ENCODE measurements around the gene DECR2.
"Not testable (repeated sequence)": the region's sequence is repeated elsewhere in the genome, so short reads cannot be mapped to it uniquely, and the experiment has no call there.

Gene DECR2

GRCh38 chr16:401468-402348 is at the start of gene DECR2:
Gene DECR2, plus strand, starts transcription at chr16:401885. Its CDS starts 79 bp downstream, at chr16:401964.
- DNase-seq: peak; percentile 100
- ATAC-seq: peak; percentile 85

DNA sequence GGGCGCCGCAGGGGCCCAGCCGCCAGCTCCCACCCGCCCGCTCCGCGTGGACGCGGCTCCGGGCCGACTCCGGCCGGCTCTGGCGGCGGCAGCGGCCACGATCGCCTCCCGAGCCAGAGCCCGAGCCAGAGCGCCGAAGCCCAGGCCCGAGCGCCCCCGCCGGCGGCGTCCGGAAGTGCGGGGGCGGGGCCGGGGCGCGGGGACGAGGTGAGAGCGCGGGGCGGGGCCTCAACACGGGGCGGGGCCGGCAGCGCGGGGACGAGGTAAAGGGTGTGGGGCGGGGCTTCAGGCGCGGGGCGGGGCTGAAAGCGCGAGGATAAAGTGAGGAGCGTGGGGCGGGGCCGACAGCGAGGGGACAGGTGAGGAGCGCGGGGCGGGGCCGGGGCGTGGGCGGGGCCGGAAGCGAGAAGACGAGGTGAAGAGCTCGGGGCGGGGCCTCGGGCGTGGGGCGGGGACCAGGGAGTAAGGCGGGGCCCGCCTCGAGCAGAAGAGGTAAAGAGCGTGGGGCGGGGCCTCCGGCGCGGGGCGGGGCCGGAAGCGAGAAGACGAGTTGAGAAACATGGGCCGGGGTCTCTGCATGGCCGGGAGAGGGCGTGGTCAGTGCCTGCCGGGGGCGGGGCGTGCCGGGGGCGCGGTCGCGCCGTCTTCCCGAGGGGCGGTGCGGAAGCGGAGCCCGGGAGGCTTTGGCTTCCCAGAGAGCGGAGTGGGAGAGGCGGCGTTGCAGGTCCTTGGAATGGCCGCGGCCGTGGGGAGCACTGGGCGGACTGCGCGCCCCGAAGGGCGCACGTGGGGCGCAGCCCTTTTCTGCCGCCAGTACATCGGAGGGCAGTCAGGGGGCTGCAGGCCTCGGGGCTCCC is 48.9 kb upstream of the DECR2 start, which contains the start of gene AXIN1:
TSS of gene AXIN1 (minus strand) at position 177 of the 857 bp plus-strand sequence. CDS start 5,698 bp downstream, outside the sequence.
- DNase-seq (peak; percentile 100), ATAC-seq (peak; percentile 83)

- no peak for DNase-seq
- no peak for ATAC-seq
Measured at GRCh38 chr16:353404-354290, 48.0 kb upstream of the DECR2 start.

DNA sequence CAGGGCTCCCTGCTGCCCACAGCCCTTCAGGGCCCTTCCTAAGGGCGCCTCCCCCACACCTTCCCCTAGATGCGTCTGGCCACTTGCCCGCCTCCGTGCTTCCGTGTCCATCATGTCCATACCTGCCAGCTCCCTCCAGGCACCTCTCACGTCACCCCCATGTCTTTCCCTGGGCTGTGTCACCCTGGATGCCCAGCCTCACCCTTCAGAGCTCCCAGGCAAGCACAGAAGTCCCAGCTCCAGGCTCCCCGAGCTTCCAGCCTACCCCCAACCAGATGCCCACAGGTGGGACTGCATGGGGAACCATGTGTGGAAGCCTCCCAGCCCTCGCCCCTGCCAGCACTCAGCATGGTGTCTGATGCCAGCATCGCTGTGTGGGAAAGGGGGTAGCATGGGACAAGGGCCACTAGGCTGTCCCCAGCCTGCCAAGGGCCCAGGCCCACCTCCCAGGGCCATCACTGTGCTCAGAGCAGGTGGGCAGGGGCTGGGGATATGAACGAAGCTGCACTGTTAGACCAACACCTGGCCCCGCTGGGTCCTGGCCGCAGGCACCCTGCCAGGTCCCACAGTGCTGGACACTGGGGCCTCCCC is 47.3 kb upstream of the DECR2 start:
- ATAC-seq (no peak), DNase-seq (no peak)

GRCh38 chr16:354971-355461 is 46.7 kb upstream of the DECR2 start:
- ATAC-seq (no peak), DNase-seq (peak; percentile 36)

DNA sequence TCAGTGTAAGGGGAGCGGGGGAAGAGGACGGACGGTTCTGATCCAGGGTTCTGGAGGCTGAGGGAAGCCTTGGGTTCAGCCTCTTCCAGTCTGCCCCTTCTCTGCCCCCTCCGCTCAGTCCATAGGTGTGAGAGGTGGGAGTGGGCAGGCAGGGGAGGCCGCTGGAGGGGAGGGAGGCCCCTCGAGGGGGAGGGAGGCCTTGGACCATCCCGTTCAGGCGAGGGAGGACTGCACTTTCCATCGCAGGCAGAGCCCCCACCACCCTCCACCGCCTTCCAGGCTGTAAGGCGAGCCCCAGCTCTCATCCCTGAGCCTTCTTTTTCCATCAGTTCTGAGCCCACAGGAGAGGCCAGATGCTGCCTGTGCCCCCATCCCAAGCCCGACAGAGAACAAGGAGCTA is 44.9 kb upstream of the DECR2 start:
- no peak for ATAC-seq
- no peak for DNase-seq

GRCh38 chr16:359067-359763 is 42.5 kb upstream of the DECR2 start:
- no peak for ATAC-seq
- no peak for DNase-seq

DNA sequence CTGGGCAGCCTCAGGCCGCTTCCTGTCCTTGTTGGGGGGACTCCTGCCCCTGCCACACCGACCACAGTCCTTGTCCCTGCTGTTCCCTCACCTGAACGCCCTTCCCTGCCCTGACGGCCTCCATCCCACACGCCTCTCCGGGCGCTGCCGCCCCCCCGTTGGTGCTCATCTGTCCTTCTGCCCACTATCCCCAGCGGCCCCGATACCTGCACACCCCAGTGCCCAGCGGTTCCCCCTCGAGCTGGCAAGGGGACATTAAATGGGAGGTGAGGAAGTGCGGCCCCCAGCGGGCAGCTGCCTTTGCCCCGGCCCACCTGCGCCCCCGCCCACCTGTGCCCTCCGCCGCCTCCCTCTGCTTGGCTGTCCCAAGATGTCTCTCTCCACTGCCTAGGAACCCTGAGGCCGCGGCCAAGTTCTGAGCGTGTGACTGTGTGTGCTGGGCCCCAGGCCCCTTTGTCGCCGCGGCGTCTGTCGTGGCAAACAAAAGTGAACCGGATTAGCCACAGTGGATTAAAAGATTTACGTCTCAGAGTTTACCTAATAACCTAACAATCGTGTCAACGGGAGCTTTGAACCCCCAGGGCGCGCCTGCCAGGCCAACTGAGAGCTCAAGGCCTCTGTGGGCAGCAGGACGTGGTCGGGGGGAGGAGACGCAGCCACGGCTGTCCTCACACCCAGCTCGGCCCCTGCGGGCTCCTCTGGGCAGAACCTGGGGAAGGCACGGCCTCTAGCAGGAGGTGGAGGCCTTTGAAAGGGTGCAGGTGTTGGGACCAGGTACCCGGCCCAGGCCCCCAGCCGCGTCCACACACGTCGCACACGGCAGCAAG is 41.6 kb upstream of the DECR2 start:
- ATAC-seq: no peak
- no peak for DNase-seq

- DNase-seq: no peak
- ATAC-seq: no peak
Measured at GRCh38 chr16:360698-361336, 40.9 kb upstream of the DECR2 start.

- no peak for DNase-seq
Measured at GRCh38 chr16:361341-361871, 40.3 kb upstream of the DECR2 start.

DNA sequence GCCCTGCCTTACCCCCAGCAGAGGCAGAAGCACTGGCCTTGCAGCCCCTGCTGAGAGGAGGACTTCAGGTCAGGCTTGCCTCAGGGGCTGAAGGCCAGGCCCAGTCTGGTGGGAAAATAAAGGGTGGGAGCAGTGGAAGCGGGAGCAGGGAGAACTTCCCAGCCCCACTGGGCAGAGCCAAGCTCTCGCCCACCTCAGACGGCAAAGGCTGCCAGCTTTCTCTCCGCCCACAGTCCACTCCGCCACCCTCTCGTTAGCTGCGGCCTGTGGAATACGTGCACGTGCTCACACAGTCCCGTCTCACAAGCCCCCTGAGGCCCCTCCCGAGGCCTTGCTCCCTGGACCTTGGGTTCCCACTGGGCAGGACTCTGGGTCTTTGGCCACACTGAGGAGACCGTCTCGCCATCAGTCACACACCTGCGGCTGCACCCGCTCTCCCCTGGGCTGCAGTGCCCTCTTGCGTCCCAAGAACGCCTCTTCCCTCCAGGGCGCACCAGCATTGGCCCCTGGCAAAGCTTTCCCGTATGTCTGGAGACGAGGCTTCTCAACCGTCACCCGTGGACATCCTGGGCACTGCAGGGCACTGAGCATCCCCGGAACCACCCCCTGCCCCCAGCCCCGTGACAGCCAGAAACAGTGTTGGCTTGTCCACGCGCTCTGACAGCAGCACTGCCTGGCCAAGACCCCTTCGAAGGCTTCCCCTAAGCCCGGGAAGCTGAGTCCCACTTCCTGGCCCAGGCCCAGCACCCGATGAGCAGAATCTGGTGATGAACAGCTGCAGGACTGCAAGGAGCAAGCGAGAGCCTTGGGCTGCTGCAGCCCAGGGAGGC is 39.6 kb upstream of the DECR2 start:
- peak; percentile 78 for DNase-seq
- peak; percentile 86 for ATAC-seq

More at GRCh38 chr16:361341-361871, 40.3 kb upstream of the DECR2 start:
- ATAC-seq: no peak

DNA sequence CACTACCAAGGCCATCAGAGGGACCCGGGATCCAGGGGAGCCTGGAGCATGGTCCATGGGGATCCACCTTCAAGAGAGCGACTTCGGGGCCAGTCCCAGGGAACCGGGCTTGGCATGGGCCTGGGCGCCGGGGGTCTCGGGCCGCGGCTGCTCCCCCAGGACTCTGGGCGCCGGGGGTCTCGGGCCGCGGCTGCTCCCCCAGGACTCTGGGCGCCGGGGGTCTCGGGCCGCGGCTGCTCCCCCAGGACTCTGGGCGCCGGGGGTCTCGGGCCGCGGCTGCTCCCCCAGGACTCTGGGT is 39.0 kb upstream of the DECR2 start:
- not testable (repeated sequence) for DNase-seq, ATAC-seq

DNA sequence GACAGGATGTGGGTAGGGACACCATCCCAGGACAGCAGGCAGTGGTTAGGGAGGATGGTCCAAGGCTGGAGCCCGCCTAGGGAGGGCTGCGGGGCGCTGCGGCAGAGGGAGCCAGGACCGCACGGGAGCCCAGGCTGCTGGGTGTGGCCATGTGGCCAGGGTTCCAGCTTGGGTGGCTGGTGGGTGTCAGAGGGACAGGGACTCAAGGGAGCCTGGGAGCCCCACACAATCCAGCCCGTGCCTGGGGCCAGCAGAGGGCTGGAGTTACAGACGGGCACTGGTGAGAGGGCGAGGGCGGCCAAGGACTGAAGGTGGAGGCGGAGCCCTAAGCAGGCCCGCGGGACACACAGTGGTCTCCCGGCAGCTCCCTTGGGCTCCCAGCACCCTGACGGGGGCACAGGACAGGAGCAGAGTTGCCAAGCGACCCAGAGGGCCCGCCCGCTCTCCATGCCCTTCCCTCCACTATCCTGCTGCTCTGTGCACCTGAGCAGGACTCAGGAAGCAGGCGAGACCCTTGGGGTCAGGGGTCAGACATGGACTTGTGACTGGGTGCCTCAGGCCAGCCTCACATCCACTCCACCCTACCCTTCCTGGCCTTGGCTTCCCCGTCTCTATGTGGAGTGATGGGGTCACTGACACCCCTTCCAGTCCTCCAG is 38.4 kb upstream of the DECR2 start:
- ATAC-seq: no peak
- DNase-seq: no peak

DNA sequence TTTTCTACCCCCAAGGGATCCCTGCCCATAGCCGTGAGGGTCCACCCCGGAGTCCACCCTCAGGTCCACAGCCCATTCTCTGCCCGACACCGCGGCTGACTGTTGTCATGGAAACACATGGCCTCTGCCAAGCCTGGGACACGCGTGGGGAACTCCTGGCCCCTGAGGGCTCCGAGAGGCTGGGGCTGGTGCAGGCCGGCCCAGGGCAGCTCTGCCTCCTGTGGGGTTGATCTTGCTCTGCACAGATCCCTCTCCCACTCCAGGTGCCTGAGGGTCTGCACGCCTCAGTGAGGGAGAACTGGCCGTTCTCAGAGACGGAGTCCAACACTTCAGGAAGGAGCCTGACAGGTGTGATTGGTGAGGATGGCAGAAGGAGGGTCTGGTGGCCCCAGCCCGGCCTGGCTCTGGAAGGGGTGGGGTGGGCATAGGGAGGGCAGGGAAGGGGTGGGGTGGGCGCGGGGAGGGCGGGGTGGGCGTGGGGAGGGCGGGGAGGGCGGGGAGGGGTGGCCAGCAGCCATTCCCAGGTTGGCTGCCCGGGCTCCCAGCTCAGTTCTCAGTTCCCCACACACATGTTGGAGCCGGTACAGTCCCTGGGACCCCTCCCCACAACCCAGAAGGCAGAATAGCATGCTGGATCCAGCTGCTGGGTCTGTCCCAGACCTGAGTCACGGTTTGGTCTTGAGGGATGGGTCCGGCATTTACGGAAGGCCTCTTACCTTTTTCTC is 37.8 kb upstream of the DECR2 start:
- DNase-seq: no peak
- no peak for ATAC-seq

DNA sequence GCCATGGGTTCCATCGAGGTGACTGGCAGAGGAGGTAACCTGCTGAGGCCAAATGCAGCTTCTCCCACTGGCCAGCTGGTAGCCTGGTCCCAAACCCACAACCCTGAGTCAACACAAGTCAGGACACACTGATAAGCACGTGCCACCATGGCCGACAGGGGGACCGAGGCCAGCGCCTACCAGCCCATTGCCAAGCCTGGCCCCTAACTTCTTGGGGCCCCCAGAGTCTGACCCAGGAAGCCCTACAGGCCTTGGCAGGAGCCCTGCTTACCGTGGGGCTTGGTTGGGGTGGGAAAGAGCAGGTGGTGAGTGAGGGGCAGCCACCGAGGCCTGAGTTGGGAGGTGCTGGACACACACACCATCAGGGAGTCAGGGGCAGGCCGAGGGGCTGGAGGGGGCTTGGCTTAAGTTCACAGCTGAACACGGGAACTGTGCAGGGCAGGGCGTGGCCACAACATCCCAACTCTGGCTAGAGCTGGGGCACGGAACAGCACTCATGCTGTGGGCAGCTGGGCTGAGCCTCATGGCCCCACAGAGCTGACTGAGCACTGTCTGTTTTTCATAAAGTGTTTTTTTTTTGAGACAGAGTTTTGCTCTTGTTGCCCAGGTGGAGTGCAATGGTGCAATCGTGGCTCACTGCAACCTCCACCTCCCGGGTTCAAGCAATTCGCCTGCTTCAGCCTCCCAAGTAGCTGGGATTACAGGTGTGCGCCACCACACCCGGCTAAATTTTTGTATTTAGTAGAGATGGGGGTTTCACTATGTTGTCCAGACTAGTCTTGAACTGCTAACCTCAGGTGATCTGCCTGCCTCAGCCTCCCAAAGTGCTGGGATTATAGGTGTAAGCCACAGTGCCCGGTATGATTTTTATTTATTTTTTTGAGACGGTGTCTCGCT is 36.8 kb upstream of the DECR2 start:
- no peak for ATAC-seq

GRCh38 chr16:366476-366875 is 35.2 kb upstream of the DECR2 start:
- no peak for DNase-seq
- no peak for ATAC-seq

More for the DNA sequence above, 36.8 kb upstream of the DECR2 start:
- DNase-seq: no peak

Data from stimulated activated naive CD8-positive, alpha-beta T cell treated with anti-CD3 and anti-CD28 coated beads, Interleukin-15, Interleukin-2, amounts not matched to agents 100 U/mL and 50 U/mL, for 24 hours (primary cell).